HCT116 (cell line): Measurements from ENCODE around the gene ZNF276. TPM values are rescaled to one million over a fixed set of nuclear protein-coding genes. Genes with fewer than 3 reads are reported as not detected.
"Not testable (repeated sequence)": the region's sequence is repeated elsewhere in the genome, so short reads cannot be mapped to it uniquely, and the experiment has no call there.

Experiments used
- ATAC-seq: fragments of 200-7000 bp; cut with Tn5 transposase; 2 replicates; pipeline ENCODE4 v1.9.1; 2020; ENCODE audit warnings: mild to moderate bottlenecking, moderate library complexity
- BruUV-seq: library from RNA; stranded (reverse); fragments of 400-500 nt; replicated peaks from 2 replicates; lab custom pipeline; 2021; lab: Mats Ljungman, UMichigan
- CTCF ChIA-PET: fragments of 300-600 bp; sonication (Branson Sonifier 250); formaldehyde crosslinking; loops from one replicate; lab custom pipeline; 2021; ENCODE audit warnings: antibody characterized with exemption; lab: Charles Lee
- POLR2A ChIA-PET: fragments of 300-600, 350-600 bp; sonication (Branson Sonifier 250); formaldehyde crosslinking; loops from one replicate; lab custom pipeline; 2021; ENCODE audit warnings: antibody characterized with exemption; lab: Charles Lee
- RAD21 ChIA-PET, 2 experiments: fragments of 300-600 bp; sonication (Branson Sonifier 250); formaldehyde crosslinking; loops; one replicate each; lab custom pipeline; 2023; ENCODE audit warnings: low total read pairs in 2 of 2; ENCODE audit not compliant: uncharacterized antibody in 2 of 2, unreplicated experiment in 2 of 2, low non-redundant PET in 1 of 2; lab: Charles Lee
- DNase-seq: peaks from one replicate; pipeline ENCODE4 v3.0.0-alpha.2; 2010; ENCODE audit warnings: low read depth, low spot score
- H2AFZ ChIP-seq: fragments of 200-600 bp; shearing (Covaris generic), sonication (generic); 2 replicates; pipeline ENCODE4 v1.6.1; 2017; ENCODE audit warnings: low read depth, mixed run types, mixed read lengths, antibody characterized with exemption, low read length; ENCODE audit not compliant: poor library complexity, severe bottlenecking
- H3K27ac ChIP-seq: 2 replicates; pipeline ENCODE4 v1.5.1; 2012; ENCODE audit warnings: low read depth, low read length
- H3K27me3 ChIP-seq: fragments of 200-600 bp; sonication (generic); 2 replicates; pipeline ENCODE4 v1.6.1; 2016; ENCODE audit warnings: mixed run types, low read length, mixed read lengths; ENCODE audit not compliant: insufficient read depth
- H3K36me3 ChIP-seq, 2 experiments: fragments of 200-500 bp in 1 of 2; fragments of 200-600 bp in 1 of 2; sonication (Bioruptor generic) in 1 of 2; sonication (generic) in 1 of 2; 2 replicates each; pipeline versions ENCODE4 v1.5.1 to v1.6.1; 2014 to 2016; ENCODE audit warnings: low read length in 2 of 2, inconsistent platforms in 1 of 2, mixed read lengths in 1 of 2, mixed run types in 1 of 2; ENCODE audit not compliant: insufficient read depth in 2 of 2, control insufficient read depth in 1 of 2
- H3K4me1 ChIP-seq, 2 experiments: fragments of 200-600 bp in 1 of 2; sonication (generic) in 1 of 2; 2 replicates each; pipeline versions ENCODE4 v1.5.1 to v1.6.1; 2012 to 2017; ENCODE audit warnings: low read length in 2 of 2, inconsistent platforms in 1 of 2, mild to moderate bottlenecking in 1 of 2, mixed read lengths in 1 of 2, mixed run types in 1 of 2, moderate library complexity in 1 of 2; ENCODE audit not compliant: insufficient read depth in 2 of 2, control insufficient read depth in 1 of 2
- H3K4me2 ChIP-seq: fragments of 200-600 bp; sonication (generic); 2 replicates; pipeline ENCODE4 v1.6.1; 2017; ENCODE audit warnings: mixed run types, low read length, mixed read lengths
- H3K4me3 ChIP-seq, 2 experiments: fragments of 200-600 bp in 1 of 2; sonication (generic) in 1 of 2; replicated peaks in 1 of 2; 2 replicates each; pipeline ENCODE4 v1.5.1; 2011 to 2016; ENCODE audit warnings: low read length in 2 of 2, control low read depth in 1 of 2, low read depth in 1 of 2, mild to moderate bottlenecking in 1 of 2, mixed read lengths in 1 of 2, mixed run types in 1 of 2
- H3K79me2 ChIP-seq: fragments of 200-600 bp; sonication (generic); 2 replicates; pipeline ENCODE4 v1.6.1; 2017; ENCODE audit warnings: mild to moderate bottlenecking, mixed run types, low read length, moderate library complexity, mixed read lengths; ENCODE audit not compliant: insufficient read depth
- H3K9ac ChIP-seq: fragments of 200-600 bp; sonication (generic); 2 replicates; pipeline ENCODE4 v1.6.1; 2016; ENCODE audit warnings: low read length, mixed read lengths
- H3K9me2 ChIP-seq: fragments of 200-600 bp; sonication (generic), shearing (Covaris generic); 2 replicates; pipeline ENCODE4 v1.6.1; 2017; ENCODE audit warnings: mixed run types, mild to moderate bottlenecking, moderate library complexity; ENCODE audit not compliant: insufficient read depth
- H3K9me3 ChIP-seq, 2 experiments: fragments of 200-500 bp in 1 of 2; fragments of 200-600 bp in 1 of 2; sonication (Bioruptor generic) in 1 of 2; sonication (generic) in 1 of 2; 2 replicates each; pipeline ENCODE4 v1.6.1; 2014 to 2017; ENCODE audit warnings: low read length in 2 of 2, mixed read lengths in 2 of 2, inconsistent platforms in 1 of 2, low read depth in 1 of 2, mild to moderate bottlenecking in 1 of 2, mixed run types in 1 of 2, moderate library complexity in 1 of 2; ENCODE audit not compliant: control insufficient read depth in 1 of 2, insufficient read depth in 1 of 2
- H4K20me1 ChIP-seq: fragments of 200-600 bp; sonication (generic), shearing (Covaris generic); 2 replicates; pipeline ENCODE4 v1.6.1; 2017; ENCODE audit warnings: mixed run types, mild to moderate bottlenecking, moderate library complexity; ENCODE audit not compliant: insufficient read depth
- POLR2AphosphoS5 ChIP-seq: IDR thresholded peaks from 2 replicates; pipeline ENCODE4 v1.6.1; 2011; ENCODE audit warnings: mild to moderate bottlenecking, low read depth, low read length, moderate library complexity
- YY1 ChIP-seq: IDR thresholded peaks from 2 replicates; pipeline ENCODE4 v1.6.1; 2011; ENCODE audit warnings: low read length, low read depth, moderate library complexity, mild to moderate bottlenecking; ENCODE audit not compliant: insufficient replicate concordance; ENCODE audit errors: extremely low read depth
- intact Hi-C: fragments of 100-400 bp; cut with micrococcal nuclease; formaldehyde crosslinking; loops from 2 replicates; pipeline ENCODE4 v1.10.0; 2022
- total RNA-seq: library from RNA; stranded (reverse); gene quantifications from one replicate; pipeline ENCODE4 v1.2.1, GENCODE V29; 2021; ENCODE audit not compliant: unreplicated experiment

Gene ZNF276
- total RNA-seq, 1 experiment from 2014 or later, result 49.9 TPM

GRCh38 chr16:89693931-89694783 lies 27.2 kb upstream of the ZNF276 start:
- peaks cover 30 to 64% of the 10 kb centered on the region in 2 experiments; a peak in 3 of 4 replicates for H3K36me3 ChIP-seq
- no peak overlapping the region for H3K4me2 ChIP-seq
- POLR2A ChIA-PET, result no interaction called here
- CTCF ChIA-PET, result no interaction called here
- RAD21 ChIA-PET, result no interaction called here
- no peak overlapping the region for H3K4me3 ChIP-seq
- peak overlapping the region; percentile 3; the same call in 1 of the 2 replicates for H3K27ac ChIP-seq
- H2AFZ ChIP-seq, result no peak overlapping the region
- no peaks in the 10 kb centered on the region for H3K9me3 ChIP-seq
- H3K79me2 ChIP-seq, result peaks cover 16% of the 10 kb centered on the region
- no peaks in the 10 kb centered on the region for H3K27me3 ChIP-seq
- ATAC-seq, result peak; percentile 3; the same call in 1 of the 2 replicates
- H3K4me1 ChIP-seq, result peaks cover under 1 to 2% of the 10 kb centered on the region in 2 experiments; a peak in 3 of 4 replicates
- no peak overlapping the region for H3K9ac ChIP-seq
- TF ChIP-seq YY1, result no peak
- peak; percentile 7; the same call in 1 of the 2 replicates for TF ChIP-seq POLR2AphosphoS5
- no TSS peak for BruUV-seq
- H3K9me2 ChIP-seq, result no peaks in the 10 kb centered on the region
- intact Hi-C loops, result no loop called here
- no peaks in the 10 kb centered on the region for H4K20me1 ChIP-seq
- no peak for DNase-seq

GRCh38 chr16:89694784-89695085 lies 26.6 kb upstream of the ZNF276 start:
- BruUV-seq, H3K27ac ChIP-seq, RAD21 ChIA-PET, H3K9me2 ChIP-seq, H3K27me3 ChIP-seq, H3K4me2 ChIP-seq, H3K4me1 ChIP-seq, POLR2A ChIA-PET, H3K4me3 ChIP-seq, H3K9ac ChIP-seq, H2AFZ ChIP-seq, DNase-seq, H4K20me1 ChIP-seq, H3K9me3 ChIP-seq, intact Hi-C loops, CTCF ChIA-PET: not testable (repeated sequence)
- H3K36me3 ChIP-seq, result peaks cover 27 to 61% of the 10 kb centered on the region in 2 experiments; a peak in 3 of 4 replicates
- peaks cover 14% of the 10 kb centered on the region for H3K79me2 ChIP-seq
- peak; percentile 3; the same call in 1 of the 2 replicates for ATAC-seq
